Measurements from ENCODE around the gene KIZ.

The KIZ gene

GRCh38 chr20:21104921-21105320 is 21.0 kb upstream of the KIZ start:
- DNase-seq, result no peak

- DNase-seq, result no peak
These were observed 20.3 kb upstream of the KIZ start for GRCh38 chr20:21105429-21106170.

GRCh38 chr20:21106171-21107017 is 19.5 kb upstream of the KIZ start, which contains the start of gene LINC00237:
Gene LINC00237, minus strand, starts transcription at chr20:21106358.
- no peak for DNase-seq

- DNase-seq, result no peak
These were observed 16.7 kb upstream of the KIZ start for GRCh38 chr20:21109144-21109543.

GRCh38 chr20:21110811-21111210 is 15.1 kb upstream of the KIZ start:
- no peak for DNase-seq

- DNase-seq, result no peak
These were observed 14.5 kb upstream of the KIZ start for GRCh38 chr20:21111416-21111815.

- DNase-seq, result no peak
These were observed 12.2 kb upstream of the KIZ start for GRCh38 chr20:21113697-21114096.

GRCh38 chr20:21114584-21114983 is 11.3 kb upstream of the KIZ start:
- DNase-seq, result no peak

GRCh38 chr20:21117521-21117920 is 8.4 kb upstream of the KIZ start:
- DNase-seq, result no peak

GRCh38 chr20:21118138-21118537 is 7.7 kb upstream of the KIZ start:
- no peak for DNase-seq

GRCh38 chr20:21118782-21119181 is 7.1 kb upstream of the KIZ start:
- DNase-seq, result no peak

GRCh38 chr20:21124190-21124589 is 1.7 kb upstream of the KIZ start:
- no peak for DNase-seq

- DNase-seq, result peak; percentile 24 to 69
These were observed 622 bp upstream of the KIZ start for GRCh38 chr20:21125072-21125848.

GRCh38 chr20:21126581-21126870 is 644 bp downstream of the KIZ start:
- DNase-seq, result no peak

GRCh38 chr20:21127201-21127981 is 1.5 kb downstream of the KIZ start:
- DNase-seq, result no peak

GRCh38 chr20:21129861-21130260 is 4.0 kb downstream of the KIZ start:
- no peak for DNase-seq

- DNase-seq, result no peak
These were observed 7.5 kb downstream of the KIZ start for GRCh38 chr20:21133404-21133803.

- DNase-seq, result no peak
These were observed 8.2 kb downstream of the KIZ start for GRCh38 chr20:21133917-21134622.

- no peak for DNase-seq
These were observed 9.1 kb downstream of the KIZ start for GRCh38 chr20:21134883-21135493.

- no peak for DNase-seq
These were observed 10.3 kb downstream of the KIZ start for GRCh38 chr20:21136015-21136732.

GRCh38 chr20:21137078-21137477 is 11.2 kb downstream of the KIZ start:
- DNase-seq, result peak; percentile 13 to 62
